DND-41 (cell line): ENCODE data around the gene REV3L.

Source experiments
- ATAC-seq: fragments of 200-7000 bp; cut with Tn5 transposase; 3 replicates; pipeline ENCODE4 v1.9.1; 2021; ENCODE audit warnings: low read depth; ENCODE audit not compliant: insufficient read depth
- DNase-seq: peaks from one replicate; pipeline ENCODE4 v3.0.0-alpha.2; 2020
- H2AFZ ChIP-seq: 2 replicates; pipeline ENCODE4 v1.6.0; 2012; ENCODE audit warnings: low read depth, low read length
- H3K27ac ChIP-seq: 2 replicates; pipeline ENCODE4 v1.5.1; 2012; ENCODE audit warnings: low read length, inconsistent platforms
- H3K27me3 ChIP-seq: fragments of 200-600 bp; sonication (generic); 2 replicates; pipeline ENCODE4 v1.6.0; 2012; ENCODE audit warnings: low read length, mild to moderate bottlenecking, inconsistent platforms; ENCODE audit not compliant: insufficient read depth, poor library complexity
- H3K36me3 ChIP-seq: 2 replicates; pipeline ENCODE4 v1.5.1; 2012; ENCODE audit warnings: low read length, inconsistent platforms; ENCODE audit not compliant: insufficient read depth
- H3K4me1 ChIP-seq: 2 replicates; pipeline ENCODE4 v1.5.1; 2012; ENCODE audit warnings: mild to moderate bottlenecking, low read length; ENCODE audit not compliant: insufficient read depth
- H3K4me2 ChIP-seq: 2 replicates; pipeline ENCODE4 v1.6.0; 2012; ENCODE audit warnings: mild to moderate bottlenecking, moderate library complexity, low read length, inconsistent platforms; ENCODE audit not compliant: insufficient read depth
- H3K4me3 ChIP-seq, 2 experiments: fragments of 200-600 bp in 1 of 2; shearing (Covaris generic) in 1 of 2; 2 replicates each; pipeline ENCODE4 v1.5.1; 2012 to 2016; ENCODE audit warnings: inconsistent platforms in 2 of 2, low read length in 2 of 2, mild to moderate bottlenecking in 2 of 2, low read depth in 1 of 2, moderate library complexity in 1 of 2
- H3K79me2 ChIP-seq: 2 replicates; pipeline ENCODE4 v1.6.0; 2012; ENCODE audit warnings: low read length, inconsistent platforms; ENCODE audit not compliant: insufficient read depth
- H3K9ac ChIP-seq: 2 replicates; pipeline ENCODE4 v1.6.0; 2012; ENCODE audit warnings: low read depth, mild to moderate bottlenecking, inconsistent platforms, low read length, moderate library complexity
- H3K9me3 ChIP-seq: 2 replicates; pipeline ENCODE4 v1.5.1; 2012; ENCODE audit warnings: low read length, moderate library complexity, mild to moderate bottlenecking, inconsistent platforms; ENCODE audit not compliant: insufficient read depth, severe bottlenecking
- H4K20me1 ChIP-seq: 2 replicates; pipeline ENCODE4 v1.6.0; 2012; ENCODE audit warnings: low read length; ENCODE audit not compliant: insufficient read depth
- CTCF ChIP-seq: IDR thresholded peaks from 2 replicates; pipeline ENCODE4 v1.5.1; 2012; ENCODE audit warnings: borderline replicate concordance, low read length, moderate library complexity, mild to moderate bottlenecking; ENCODE audit not compliant: poor library complexity, severe bottlenecking; ENCODE audit errors: extremely low read depth
- EZH2 ChIP-seq: IDR thresholded peaks from 3 replicates; pipeline ENCODE4 v1.6.1; 2012; ENCODE audit warnings: borderline replicate concordance, low read depth, mild to moderate bottlenecking, moderate library complexity, low read length, inconsistent platforms; ENCODE audit not compliant: severe bottlenecking

REV3L gene

GRCh38 chr6:111269401-111269970, 213.5 kb downstream of the REV3L start:
- ATAC-seq (no peak), DNase-seq (no peak)
- Histone ChIP-seq H4K20me1 (no peaks in the 10 kb centered on the region), H3K27ac (no peak overlapping the region), H3K4me2 (no peak overlapping the region), H3K27me3 (no peaks in the 10 kb centered on the region), H3K79me2 (no peaks in the 10 kb centered on the region), H3K4me1 (no peaks in the 10 kb centered on the region), H3K36me3 (peaks cover 66% of the 10 kb centered on the region), H3K4me3 (no peak overlapping the region), H2AFZ (no peak overlapping the region), H3K9ac (no peak overlapping the region), H3K9me3 (peaks cover 9% of the 10 kb centered on the region)
- TF ChIP-seq EZH2 (no peak), CTCF (no peak)

GRCh38 chr6:111267764-111268333, 215.2 kb downstream of the REV3L start:
- no peak overlapping the region for H3K27ac ChIP-seq
- DNase-seq (no peak), ATAC-seq (no peak)
- no peak overlapping the region for H3K4me3 ChIP-seq
- no peaks in the 10 kb centered on the region for H3K27me3 ChIP-seq
- H3K36me3 ChIP-seq, result peaks cover 59% of the 10 kb centered on the region
- peaks cover 4% of the 10 kb centered on the region; the same call in 1 of the 2 replicates for H3K79me2 ChIP-seq
- no peaks in the 10 kb centered on the region for H3K4me1 ChIP-seq
- H4K20me1 ChIP-seq, result no peaks in the 10 kb centered on the region
- H3K4me2 ChIP-seq, result no peak overlapping the region
- TF ChIP-seq EZH2 (no peak), CTCF (no peak)
- H3K9me3 ChIP-seq, result no peaks in the 10 kb centered on the region
- H2AFZ ChIP-seq, result no peak overlapping the region
- H3K9ac ChIP-seq, result no peak overlapping the region

GRCh38 chr6:111266276-111266675, 216.7 kb downstream of the REV3L start:
- no peak for DNase-seq
- Histone ChIP-seq H3K27ac (no peak overlapping the region), H3K4me2 (no peak overlapping the region), H3K4me1 (peaks cover 9% of the 10 kb centered on the region; the same call in 1 of the 2 replicates), H2AFZ (no peak overlapping the region), H3K79me2 (peaks cover 11% of the 10 kb centered on the region), H3K9ac (no peak overlapping the region), H3K9me3 (no peaks in the 10 kb centered on the region), H3K27me3 (no peaks in the 10 kb centered on the region), H3K4me3 (no peak overlapping the region), H4K20me1 (no peaks in the 10 kb centered on the region), H3K36me3 (peaks cover 55% of the 10 kb centered on the region)
- ATAC-seq, result no peak
- no peak for TF ChIP-seq EZH2
- no peak for TF ChIP-seq CTCF
